H9 (cell line): ENCODE measurements around the gene MYO18B. TPM values are rescaled to one million over a fixed set of nuclear protein-coding genes. Genes with fewer than 3 reads are reported as not detected.

Experiments used
- DNase-seq: peaks from one replicate; pipeline ENCODE4 v3.0.0-alpha.2; 2017
- H2AFZ ChIP-seq: one replicate; pipeline ENCODE4 v1.6.1; 2013; ENCODE audit warnings: mild to moderate bottlenecking, low read length, control low read depth, moderate library complexity
- H2AK5ac ChIP-seq: 2 replicates; pipeline ENCODE4 v1.6.1; 2013; ENCODE audit warnings: low read length, control low read depth, mixed read lengths; ENCODE audit not compliant: insufficient read length
- H2BK120ac ChIP-seq: one replicate; pipeline ENCODE4 v1.6.1; 2013; ENCODE audit warnings: low read depth, mild to moderate bottlenecking, low read length, control low read depth, inconsistent platforms; ENCODE audit not compliant: poor library complexity, severe bottlenecking
- H2BK12ac ChIP-seq: 2 replicates; pipeline ENCODE4 v1.6.1; 2013; ENCODE audit warnings: low read length, control low read depth, mixed read lengths, low read depth; ENCODE audit not compliant: insufficient read length
- H2BK15ac ChIP-seq: 2 replicates; pipeline ENCODE4 v1.6.1; 2013; ENCODE audit warnings: low read depth, low read length, control low read depth
- H2BK20ac ChIP-seq: one replicate; pipeline ENCODE4 v1.6.1; 2013; ENCODE audit warnings: low read depth, mild to moderate bottlenecking, low read length, control low read depth, inconsistent platforms; ENCODE audit not compliant: poor library complexity, severe bottlenecking
- H2BK5ac ChIP-seq: 2 replicates; pipeline ENCODE4 v1.6.1; 2013; ENCODE audit warnings: low read length, control low read depth, mixed read lengths; ENCODE audit not compliant: insufficient read length
- H3K14ac ChIP-seq: 2 replicates; pipeline ENCODE4 v1.6.1; 2013; ENCODE audit warnings: low read length, control low read depth; ENCODE audit not compliant: insufficient read depth
- H3K18ac ChIP-seq: 2 replicates; pipeline ENCODE4 v1.6.1; 2013; ENCODE audit warnings: low read depth, mild to moderate bottlenecking, mixed read lengths, low read length, control low read depth; ENCODE audit not compliant: insufficient read length
- H3K23ac ChIP-seq: 2 replicates; pipeline ENCODE4 v1.6.1; 2013; ENCODE audit warnings: low read length, control low read depth, mixed read lengths, low read depth; ENCODE audit not compliant: insufficient read length
- H3K23me2 ChIP-seq: 2 replicates; pipeline ENCODE4 v1.6.1; 2013; ENCODE audit warnings: low read depth, mild to moderate bottlenecking, mixed read lengths, low read length, control low read depth; ENCODE audit not compliant: insufficient read length, poor library complexity, severe bottlenecking
- H3K27ac ChIP-seq: 2 replicates; pipeline ENCODE4 v1.5.1; 2013; ENCODE audit warnings: low read length, control low read depth, mixed read lengths, low read depth; ENCODE audit not compliant: insufficient read length
- H3K27me3 ChIP-seq: 2 replicates; pipeline ENCODE4 v1.6.1; 2013; ENCODE audit warnings: low read length, control low read depth, inconsistent platforms; ENCODE audit not compliant: insufficient read depth
- H3K4ac ChIP-seq: 2 replicates; pipeline ENCODE4 v1.6.1; 2013; ENCODE audit warnings: low read depth, mild to moderate bottlenecking, control low read depth, inconsistent platforms, low read length, moderate library complexity
- H3K4me1 ChIP-seq: 2 replicates; pipeline ENCODE4 v1.6.1; 2013; ENCODE audit warnings: low read length, control low read depth, inconsistent platforms; ENCODE audit not compliant: insufficient read depth
- H3K4me2 ChIP-seq: 2 replicates; pipeline ENCODE4 v1.6.1; 2013; ENCODE audit warnings: low read length, control low read depth, mixed read lengths; ENCODE audit not compliant: insufficient read length, insufficient read depth
- H3K56ac ChIP-seq: 2 replicates; pipeline ENCODE4 v1.6.1; 2013; ENCODE audit warnings: low read depth, mild to moderate bottlenecking, mixed read lengths, low read length, control low read depth; ENCODE audit not compliant: insufficient read length
- H3K79me1 ChIP-seq: 2 replicates; pipeline ENCODE4 v1.6.1; 2013; ENCODE audit warnings: low read depth, mild to moderate bottlenecking, moderate library complexity, low read length, control low read depth, inconsistent platforms; ENCODE audit not compliant: insufficient read depth, poor library complexity, severe bottlenecking
- H3K79me2 ChIP-seq: 2 replicates; pipeline ENCODE4 v1.6.1; 2013; ENCODE audit warnings: low read length, control low read depth, inconsistent platforms; ENCODE audit not compliant: insufficient read depth
- H3K9ac ChIP-seq: 2 replicates; pipeline ENCODE4 v1.6.1; 2013; ENCODE audit warnings: low read length, control low read depth, mixed read lengths; ENCODE audit not compliant: insufficient read length; ENCODE audit errors: extremely low read depth
- H3K9me3 ChIP-seq: one replicate; pipeline ENCODE4 v1.6.1; 2013; ENCODE audit warnings: low read depth, low read length, inconsistent platforms; ENCODE audit not compliant: control insufficient read depth
- H3T11ph ChIP-seq: one replicate; pipeline ENCODE4 v1.6.1; 2013; ENCODE audit warnings: mild to moderate bottlenecking, low read length, control low read depth, inconsistent platforms
- H4K20me1 ChIP-seq: one replicate; pipeline ENCODE4 v1.6.1; 2013; ENCODE audit not compliant: control insufficient read depth, insufficient read length, insufficient read depth
- H4K5ac ChIP-seq: 2 replicates; pipeline ENCODE4 v1.6.1; 2013; ENCODE audit warnings: low read depth, mild to moderate bottlenecking, mixed read lengths, low read length, control low read depth; ENCODE audit not compliant: insufficient read length
- H4K8ac ChIP-seq: replicated peaks from 2 replicates; pipeline ENCODE4 v1.6.1; 2013; ENCODE audit warnings: low read length, control low read depth, mixed read lengths, low read depth; ENCODE audit not compliant: insufficient read length
- H4K91ac ChIP-seq: 2 replicates; pipeline ENCODE4 v1.6.1; 2013; ENCODE audit warnings: low read depth, mild to moderate bottlenecking, moderate library complexity, mixed read lengths, low read length, control low read depth; ENCODE audit not compliant: insufficient read length
- H3K27ac Mint-ChIP-seq, 3 experiments: 2 replicates in 2 of 3; 3 replicates in 1 of 3; pipeline ENCODE4 v1.8.0; 2020 to 2021; ENCODE audit warnings: mixed read lengths in 3 of 3, mild to moderate bottlenecking in 1 of 3, moderate library complexity in 1 of 3
- H3K27me3 Mint-ChIP-seq: 2 replicates; pipeline ENCODE4 v1.8.0; 2021; ENCODE audit warnings: low read depth, mild to moderate bottlenecking, moderate library complexity, mixed read lengths
- H3K36me3 Mint-ChIP-seq, 3 experiments: 2 replicates in 2 of 3; 3 replicates in 1 of 3; pipeline ENCODE4 v1.8.0; 2020 to 2021; ENCODE audit warnings: low read depth in 3 of 3, mixed read lengths in 3 of 3; ENCODE audit not compliant: insufficient read depth in 1 of 3
- H3K4me1 Mint-ChIP-seq, 2 experiments: 2 replicates each; pipeline ENCODE4 v1.8.0; 2020; ENCODE audit warnings: mixed read lengths in 2 of 2
- H3K4me3 Mint-ChIP-seq, 2 experiments: 2 replicates in 1 of 2; 3 replicates in 1 of 2; pipeline ENCODE4 v1.8.0; 2020 to 2021; ENCODE audit warnings: mild to moderate bottlenecking in 2 of 2, mixed read lengths in 2 of 2, moderate library complexity in 1 of 2
- H3K9me3 Mint-ChIP-seq, 2 experiments: 2 replicates in 1 of 2; 3 replicates in 1 of 2; pipeline ENCODE4 v1.8.0; 2020; ENCODE audit warnings: mild to moderate bottlenecking in 2 of 2, mixed read lengths in 2 of 2, moderate library complexity in 1 of 2
- CTCF ChIP-seq: fragments of 200-600 bp; sonication (generic); conservative IDR thresholded peaks from 3 replicates; pipeline ENCODE4 v1.8.0; 2021; ENCODE audit warnings: antibody characterized with exemption, mild to moderate bottlenecking
- WGBS: extraction: QIAGEN DNeasy Blood & Tissue Kit; methylation state at CpG from one replicate; pipeline ENCODE4 v1.1.7; 2013; ENCODE audit warnings: missing lambda C conversion rate, low lambda C conversion rate, mixed read lengths; ENCODE audit not compliant: insufficient read length; ENCODE audit errors: extremely low coverage; 5-methylcytosine and 5-hydroxymethylcytosine counted together
- total RNA-seq: library from RNA; stranded (reverse); gene quantifications from 2 replicates; pipeline ENCODE4 v1.2.1, GENCODE V29; 2021

The MYO18B gene
- total RNA-seq, 1 experiment from 2014 or later, result 0.46 TPM

GRCh38 chr22:25704701-25705100 is 37.3 kb upstream of the MYO18B start:
- Histone ChIP-seq H3K9ac (no peak overlapping the region), H4K8ac (no peak overlapping the region), H3K4me2 (no peak overlapping the region), H2AFZ (no peak overlapping the region), H3K4ac (no peak overlapping the region), H2BK15ac (no peak overlapping the region), H3K79me1 (no peaks in the 10 kb centered on the region), H4K20me1 (no peaks in the 10 kb centered on the region), H2AK5ac (no peak overlapping the region), H3K23ac (no peak overlapping the region), H4K5ac (no peak overlapping the region), H2BK120ac (no peak overlapping the region), H3K27ac (no peak overlapping the region), H2BK20ac (no peak overlapping the region), H3K4me1 (no peaks in the 10 kb centered on the region), H2BK5ac (no peak overlapping the region), H3K18ac (no peak overlapping the region), H3K56ac (no peak overlapping the region), H3K14ac (no peak overlapping the region), H2BK12ac (no peak overlapping the region), H3K79me2 (no peaks in the 10 kb centered on the region), H4K91ac (no peak overlapping the region), H3K23me2 (no peaks in the 10 kb centered on the region), H3T11ph (no peak overlapping the region), H3K27me3 (no peaks in the 10 kb centered on the region), H3K9me3 (no peaks in the 10 kb centered on the region)
- H3K4me1 Mint-ChIP-seq, result peaks cover 0 to 7% of the 10 kb centered on the region in 2 experiments; a peak in 1 of 4 replicates
- H3K4me3 Mint-ChIP-seq, result no peak overlapping the region
- no CpG with 5 or more reads among the region's 2 CpGs for WGBS
- no peak overlapping the region for H3K27ac Mint-ChIP-seq
- no peaks in the 10 kb centered on the region for H3K27me3 Mint-ChIP-seq
- no peak for TF ChIP-seq CTCF
- no peaks in the 10 kb centered on the region for H3K9me3 Mint-ChIP-seq
- DNase-seq, result no peak
- peaks cover 0 to 13% (median 5%) of the 10 kb centered on the region in 3 experiments; a peak in 6 of 7 replicates for H3K36me3 Mint-ChIP-seq
